Activated T-helper 9 cell treated with anti-CD3 and anti-CD28 coated beads, Interleukin-2, amount 50 U/mL, for 16 hours (primary cell): ENCODE measurements around the gene BTAF1.
A peak's percentile ranks its signal among the peaks of the same experiment; 100 is the strongest.

Experiments used
- DNase-seq: peaks from one replicate; pipeline ENCODE4 v3.0.0-alpha.2; 2020; ENCODE audit warnings: low read depth

BTAF1 gene

GRCh38 chr10:91908337-91909116 is 15.0 kb upstream of the BTAF1 start:
- peak; percentile 57 for DNase-seq

GRCh38 chr10:91909117-91909677 is 14.4 kb upstream of the BTAF1 start, which contains the start of gene FGFBP3:
Gene FGFBP3 (minus strand): TSS chr10:91909486. CDS start chr10:91908969, 517 bp downstream.
- DNase-seq, result no peak

- no peak for DNase-seq
Observed at GRCh38 chr10:91910467-91910866, 13.1 kb upstream of the BTAF1 start.

- DNase-seq, result no peak
Observed at GRCh38 chr10:91919651-91920050, 3.9 kb upstream of the BTAF1 start.

GRCh38 chr10:91924212-91925021 is 847 bp downstream of the BTAF1 start:
- DNase-seq, result no peak

GRCh38 chr10:91925022-91925320 is 1.4 kb downstream of the BTAF1 start:
- DNase-seq, result no peak

- no peak for DNase-seq
Observed at GRCh38 chr10:91930939-91931338, 7.4 kb downstream of the BTAF1 start.

- no peak for DNase-seq
Observed at GRCh38 chr10:91931526-91932190, 8.1 kb downstream of the BTAF1 start.

GRCh38 chr10:91932737-91933136 is 9.2 kb downstream of the BTAF1 start:
- DNase-seq, result no peak

GRCh38 chr10:91935886-91936285 is 12.3 kb downstream of the BTAF1 start:
- DNase-seq, result no peak

- no peak for DNase-seq
Observed at GRCh38 chr10:91939653-91940052, 16.1 kb downstream of the BTAF1 start.

GRCh38 chr10:91941426-91941825 is 17.9 kb downstream of the BTAF1 start:
- no peak for DNase-seq

- DNase-seq, result no peak
Observed at GRCh38 chr10:91944880-91945630, 21.5 kb downstream of the BTAF1 start.

- no peak for DNase-seq
Observed at GRCh38 chr10:91953600-91954160, 30.1 kb downstream of the BTAF1 start.

GRCh38 chr10:91955114-91955513 is 31.5 kb downstream of the BTAF1 start:
- no peak for DNase-seq

- no peak for DNase-seq
Observed at GRCh38 chr10:91957091-91957490, 33.5 kb downstream of the BTAF1 start.

GRCh38 chr10:91969297-91969696 is 45.7 kb downstream of the BTAF1 start:
- no peak for DNase-seq

GRCh38 chr10:91974960-91975359 is 51.4 kb downstream of the BTAF1 start:
- DNase-seq, result no peak

- no peak for DNase-seq
Observed at GRCh38 chr10:91975438-91975837, 51.9 kb downstream of the BTAF1 start.

GRCh38 chr10:91976317-91977051 is 52.9 kb downstream of the BTAF1 start:
- no peak for DNase-seq

- no peak for DNase-seq
Observed at GRCh38 chr10:91977491-91977890, 53.9 kb downstream of the BTAF1 start.
